ENCODE results near the gene HINT3.
"Not testable (repeated sequence)": the region's sequence is repeated elsewhere in the genome, so short reads cannot be mapped to it uniquely, and the experiment has no call there.

Gene HINT3

GRCh38 chr6:125950716-125951115 is 5.9 kb upstream of the HINT3 start:
- not testable (repeated sequence) for H3K9ac ChIP-seq (ENCODE audit: low read length); H3K27me3 ChIP-seq (replicated peaks; ENCODE audit: control insufficient read depth, insufficient read depth, low read length); H3K4me3 ChIP-seq (ENCODE audit: low read length); DNase-seq (ENCODE audit: low read depth); H3K9me3 ChIP-seq (ENCODE audit: control insufficient read depth, low read length); H3K36me3 ChIP-seq (ENCODE audit: control insufficient read depth, insufficient read depth, low read length, severe bottlenecking)
- peaks cover 22% of the 10 kb centered on the region for H3K4me1 ChIP-seq (ENCODE audit: control insufficient read depth, insufficient read depth, low read length)

- no peak overlapping the region for H3K9ac ChIP-seq (ENCODE audit: low read length)
- no peak overlapping the region for H3K4me3 ChIP-seq (ENCODE audit: low read length)
- no peaks in the 10 kb centered on the region for H3K9me3 ChIP-seq (ENCODE audit: control insufficient read depth, low read length)
Observed at GRCh38 chr6:125951323-125951722, 5.2 kb upstream of the HINT3 start.

GRCh38 chr6:125952764-125953501 is 3.6 kb upstream of the HINT3 start:
- Histone ChIP-seq H3K4me3 (ENCODE audit: low read length) (no peak overlapping the region), H3K4me1 (ENCODE audit: control insufficient read depth, insufficient read depth, low read length) (peaks cover 8% of the 10 kb centered on the region), H3K9ac (ENCODE audit: low read length) (no peak overlapping the region), H3K36me3 (ENCODE audit: control insufficient read depth, insufficient read depth, low read length, severe bottlenecking) (no peaks in the 10 kb centered on the region), H3K27me3 (replicated peaks; ENCODE audit: control insufficient read depth, insufficient read depth, low read length) (no peaks in the 10 kb centered on the region), H3K9me3 (ENCODE audit: control insufficient read depth, low read length) (no peaks in the 10 kb centered on the region)
- peak; percentile 43 for DNase-seq (ENCODE audit: low read depth)

More at GRCh38 chr6:125951323-125951722, 5.2 kb upstream of the HINT3 start:
- DNase-seq (ENCODE audit: low read depth), result no peak
- Histone ChIP-seq H3K27me3 (replicated peaks; ENCODE audit: control insufficient read depth, insufficient read depth, low read length) (no peaks in the 10 kb centered on the region), H3K4me1 (ENCODE audit: control insufficient read depth, insufficient read depth, low read length) (peaks cover 16% of the 10 kb centered on the region), H3K36me3 (ENCODE audit: control insufficient read depth, insufficient read depth, low read length, severe bottlenecking) (no peaks in the 10 kb centered on the region)

GRCh38 chr6:125953502-125953875 is 3.1 kb upstream of the HINT3 start:
- Histone ChIP-seq H3K4me1 (ENCODE audit: control insufficient read depth, insufficient read depth, low read length) (peaks cover 13% of the 10 kb centered on the region), H3K9ac (ENCODE audit: low read length) (no peak overlapping the region), H3K4me3 (ENCODE audit: low read length) (no peak overlapping the region), H3K9me3 (ENCODE audit: control insufficient read depth, low read length) (no peaks in the 10 kb centered on the region), H3K36me3 (ENCODE audit: control insufficient read depth, insufficient read depth, low read length, severe bottlenecking) (no peaks in the 10 kb centered on the region), H3K27me3 (replicated peaks; ENCODE audit: control insufficient read depth, insufficient read depth, low read length) (no peaks in the 10 kb centered on the region)
- no peak for DNase-seq (ENCODE audit: low read depth)

- no peaks in the 10 kb centered on the region for H3K36me3 ChIP-seq (ENCODE audit: control insufficient read depth, insufficient read depth, low read length, severe bottlenecking)
- no peak overlapping the region for H3K9ac ChIP-seq (ENCODE audit: low read length)
- no peaks in the 10 kb centered on the region for H3K9me3 ChIP-seq (ENCODE audit: control insufficient read depth, low read length)
- DNase-seq (ENCODE audit: low read depth), result no peak
- no peak overlapping the region for H3K4me3 ChIP-seq (ENCODE audit: low read length)
- peaks cover 13% of the 10 kb centered on the region for H3K4me1 ChIP-seq (ENCODE audit: control insufficient read depth, insufficient read depth, low read length)
- no peaks in the 10 kb centered on the region for H3K27me3 ChIP-seq (replicated peaks; ENCODE audit: control insufficient read depth, insufficient read depth, low read length)
Observed at GRCh38 chr6:125954735-125955339, 1.7 kb upstream of the HINT3 start.

GRCh38 chr6:125955973-125956372 is 597 bp upstream of the HINT3 start:
- H3K4me1 ChIP-seq (ENCODE audit: control insufficient read depth, insufficient read depth, low read length), result peaks cover 13% of the 10 kb centered on the region
- no peaks in the 10 kb centered on the region for H3K36me3 ChIP-seq (ENCODE audit: control insufficient read depth, insufficient read depth, low read length, severe bottlenecking)
- peak overlapping the region; percentile 95 for H3K9ac ChIP-seq (ENCODE audit: low read length)
- DNase-seq (ENCODE audit: low read depth), result no peak
- no peaks in the 10 kb centered on the region for H3K27me3 ChIP-seq (replicated peaks; ENCODE audit: control insufficient read depth, insufficient read depth, low read length)
- peak overlapping the region; percentile 96 for H3K4me3 ChIP-seq (ENCODE audit: low read length)
- H3K9me3 ChIP-seq (ENCODE audit: control insufficient read depth, low read length), result no peaks in the 10 kb centered on the region

- Histone ChIP-seq H3K4me3 (ENCODE audit: low read length) (peak overlapping the region; percentile 96), H3K4me1 (ENCODE audit: control insufficient read depth, insufficient read depth, low read length) (peaks cover 13% of the 10 kb centered on the region), H3K9me3 (ENCODE audit: control insufficient read depth, low read length) (no peaks in the 10 kb centered on the region), H3K9ac (ENCODE audit: low read length) (peak overlapping the region; percentile 95), H3K27me3 (replicated peaks; ENCODE audit: control insufficient read depth, insufficient read depth, low read length) (no peaks in the 10 kb centered on the region), H3K36me3 (ENCODE audit: control insufficient read depth, insufficient read depth, low read length, severe bottlenecking) (no peaks in the 10 kb centered on the region)
- no peak for DNase-seq (ENCODE audit: low read depth)
Observed at GRCh38 chr6:125957391-125957693, 772 bp downstream of the HINT3 start.

GRCh38 chr6:125957845-125958244 is 1.3 kb downstream of the HINT3 start:
- Histone ChIP-seq H3K9me3 (ENCODE audit: control insufficient read depth, low read length) (no peaks in the 10 kb centered on the region), H3K27me3 (replicated peaks; ENCODE audit: control insufficient read depth, insufficient read depth, low read length) (no peaks in the 10 kb centered on the region), H3K36me3 (ENCODE audit: control insufficient read depth, insufficient read depth, low read length, severe bottlenecking) (no peaks in the 10 kb centered on the region), H3K9ac (ENCODE audit: low read length) (peak overlapping the region; percentile 95), H3K4me1 (ENCODE audit: control insufficient read depth, insufficient read depth, low read length) (peaks cover 13% of the 10 kb centered on the region), H3K4me3 (ENCODE audit: low read length) (peak overlapping the region; percentile 96)
- peak; percentile 39 for DNase-seq (ENCODE audit: low read depth)

GRCh38 chr6:125959041-125959440 is 2.5 kb downstream of the HINT3 start:
- H3K4me1 ChIP-seq (ENCODE audit: control insufficient read depth, insufficient read depth, low read length), result peaks cover 13% of the 10 kb centered on the region
- no peaks in the 10 kb centered on the region for H3K36me3 ChIP-seq (ENCODE audit: control insufficient read depth, insufficient read depth, low read length, severe bottlenecking)
- no peak overlapping the region for H3K9ac ChIP-seq (ENCODE audit: low read length)
- no peaks in the 10 kb centered on the region for H3K9me3 ChIP-seq (ENCODE audit: control insufficient read depth, low read length)
- no peak for DNase-seq (ENCODE audit: low read depth)
- H3K27me3 ChIP-seq (replicated peaks; ENCODE audit: control insufficient read depth, insufficient read depth, low read length), result no peaks in the 10 kb centered on the region
- no peak overlapping the region for H3K4me3 ChIP-seq (ENCODE audit: low read length)

GRCh38 chr6:125961117-125961516 is 4.5 kb downstream of the HINT3 start:
- no peak for DNase-seq (ENCODE audit: low read depth)
- Histone ChIP-seq H3K27me3 (replicated peaks; ENCODE audit: control insufficient read depth, insufficient read depth, low read length) (no peaks in the 10 kb centered on the region), H3K36me3 (ENCODE audit: control insufficient read depth, insufficient read depth, low read length, severe bottlenecking) (no peaks in the 10 kb centered on the region), H3K4me3 (ENCODE audit: low read length) (no peak overlapping the region), H3K9ac (ENCODE audit: low read length) (no peak overlapping the region), H3K4me1 (ENCODE audit: control insufficient read depth, insufficient read depth, low read length) (peaks cover 13% of the 10 kb centered on the region), H3K9me3 (ENCODE audit: control insufficient read depth, low read length) (no peaks in the 10 kb centered on the region)

- no peaks in the 10 kb centered on the region for H3K27me3 ChIP-seq (replicated peaks; ENCODE audit: control insufficient read depth, insufficient read depth, low read length)
- no peaks in the 10 kb centered on the region for H3K9me3 ChIP-seq (ENCODE audit: control insufficient read depth, low read length)
- H3K36me3 ChIP-seq (ENCODE audit: control insufficient read depth, insufficient read depth, low read length, severe bottlenecking), result peaks cover 5% of the 10 kb centered on the region
- no peak overlapping the region for H3K4me3 ChIP-seq (ENCODE audit: low read length)
- DNase-seq (ENCODE audit: low read depth), result no peak
- peaks cover 5% of the 10 kb centered on the region for H3K4me1 ChIP-seq (ENCODE audit: control insufficient read depth, insufficient read depth, low read length)
- H3K9ac ChIP-seq (ENCODE audit: low read length), result no peak overlapping the region
Observed at GRCh38 chr6:125962900-125963497, 6.4 kb downstream of the HINT3 start.
